NCI-H1694 treated with DMSO at 0.1 percent for 48 hours (cell line): ENCODE results near the gene FNDC11.

Source experiments
- DNase-seq: peaks from one replicate; lab custom pipeline; 2025; lab: John Stamatoyannopoulos, UW

FNDC11 gene

DNA sequence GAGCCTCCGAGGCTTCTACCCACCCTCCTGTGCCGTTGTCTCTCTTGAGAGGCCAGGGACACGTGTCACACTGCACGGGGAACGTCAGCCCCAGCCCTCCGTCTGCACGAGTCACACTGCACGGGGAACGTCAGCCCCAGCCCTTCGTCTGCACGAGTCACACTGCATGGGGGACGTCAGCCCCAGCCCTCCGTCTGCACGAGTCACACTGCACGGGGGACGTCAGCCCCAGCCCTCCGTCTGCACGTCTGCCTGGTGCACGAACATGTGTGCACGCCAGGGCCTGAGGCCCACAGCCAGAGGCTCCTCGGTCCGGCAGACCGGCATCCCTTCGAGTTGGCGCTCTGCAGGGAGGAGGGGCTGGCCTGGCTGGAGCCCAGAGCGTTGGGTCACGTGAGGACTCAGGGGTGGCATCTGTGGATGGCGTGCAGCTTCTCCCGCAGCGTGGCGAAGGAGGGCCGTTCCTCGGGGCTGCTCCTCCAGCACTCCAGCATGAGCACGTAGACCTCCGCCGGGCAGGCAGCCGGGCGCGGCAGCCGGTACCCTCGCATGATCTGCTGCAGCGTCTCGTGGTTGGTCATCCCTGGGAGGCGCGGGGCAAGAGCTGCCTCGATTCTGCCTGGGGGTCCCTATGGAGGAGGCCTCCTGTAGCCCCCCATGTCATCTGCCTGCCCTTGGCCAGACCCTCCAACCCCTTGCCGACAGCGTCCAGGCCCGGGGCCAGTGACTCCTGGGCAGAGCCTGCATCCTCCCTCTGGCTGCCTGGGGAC, 13.4 kb upstream of the FNDC11 start:
- no peak for DNase-seq

DNA sequence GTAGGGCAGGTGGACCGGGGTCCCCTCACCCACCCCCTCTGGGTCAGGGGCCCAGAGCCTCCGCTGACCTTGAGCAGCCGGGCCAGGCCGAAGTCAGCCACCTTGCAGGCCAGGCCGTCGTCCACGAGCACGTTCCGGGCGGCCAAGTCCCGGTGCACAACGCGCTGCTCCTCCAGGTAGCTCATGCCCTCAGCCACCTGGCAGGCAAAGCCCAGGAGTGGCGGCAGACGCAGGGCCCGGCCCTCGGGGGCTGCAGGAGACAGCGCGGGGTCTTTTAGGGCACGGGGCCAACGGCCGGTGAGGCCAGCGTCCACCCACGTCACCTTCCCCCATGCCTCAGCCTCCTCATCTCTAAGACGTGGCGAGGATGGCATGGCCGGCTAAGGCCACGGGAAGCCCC, 12.6 kb upstream of the FNDC11 start:
- DNase-seq, result no peak

DNA sequence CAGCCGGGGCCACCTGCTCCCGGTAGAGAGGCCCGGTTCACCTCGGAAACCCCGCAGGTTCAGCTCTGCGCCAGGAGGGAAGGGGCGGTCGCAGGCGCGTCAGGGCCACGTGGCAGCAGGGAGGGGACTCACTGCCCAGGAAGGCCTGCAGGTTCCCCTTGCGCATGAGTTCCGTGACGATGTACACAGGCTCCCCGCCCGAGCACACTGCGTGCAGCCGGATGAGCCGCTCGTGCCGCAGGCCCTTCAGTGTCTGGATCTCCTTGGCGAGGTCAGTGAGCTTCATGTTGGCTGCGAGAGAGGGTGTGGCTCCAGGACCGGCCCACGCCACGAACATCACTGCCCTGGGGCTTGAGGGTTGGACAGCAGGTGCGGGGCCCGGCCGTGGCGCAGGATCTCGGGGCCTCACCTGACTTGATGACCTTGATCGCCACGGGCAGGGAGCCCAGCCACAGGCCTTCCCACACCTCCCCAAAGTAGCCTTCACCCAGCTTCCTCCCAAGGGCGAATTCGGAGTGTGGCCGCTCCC, 11.9 kb upstream of the FNDC11 start:
- DNase-seq, result no peak

DNA sequence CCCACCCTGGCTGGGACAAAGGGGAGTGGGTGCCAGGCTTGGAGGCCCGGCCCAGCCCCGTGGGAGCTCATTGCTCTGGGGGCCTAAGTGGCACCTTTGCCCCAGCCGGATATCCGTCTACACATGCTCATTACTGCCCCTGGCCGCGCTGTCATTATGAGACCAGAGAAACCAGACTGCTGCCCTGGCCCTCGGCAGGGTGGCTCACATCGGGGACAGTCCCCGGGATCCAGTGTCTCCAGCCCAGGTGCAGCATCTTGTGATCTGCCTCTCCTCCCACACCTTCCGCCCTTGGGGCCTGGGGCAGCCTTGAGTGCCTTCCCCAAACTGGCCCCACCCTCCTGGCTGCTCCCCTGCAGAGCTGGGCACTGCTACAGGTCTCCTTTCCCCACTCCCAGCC, 11.3 kb upstream of the FNDC11 start:
- no peak for DNase-seq

DNA sequence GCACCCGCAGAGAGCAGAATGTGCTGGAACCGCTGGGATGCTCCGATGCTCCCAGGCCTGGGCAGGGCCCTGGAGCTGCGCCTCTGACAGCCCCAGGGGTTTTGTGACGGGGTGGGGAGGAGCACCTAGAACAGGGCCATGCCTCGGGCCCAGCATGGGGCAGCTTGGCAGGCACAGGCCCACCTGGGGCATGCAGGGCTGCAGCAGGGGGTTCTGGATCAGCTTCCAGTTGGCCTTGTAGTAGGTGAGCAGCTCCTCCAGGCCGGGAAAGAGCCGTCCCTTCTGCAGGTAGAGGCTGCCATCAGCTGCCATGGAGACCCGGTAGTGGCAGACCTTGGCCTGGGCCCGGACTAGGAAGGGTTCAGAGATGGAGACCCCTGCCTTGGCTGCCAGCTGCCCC, 10.8 kb upstream of the FNDC11 start:
- DNase-seq, result no peak

DNA sequence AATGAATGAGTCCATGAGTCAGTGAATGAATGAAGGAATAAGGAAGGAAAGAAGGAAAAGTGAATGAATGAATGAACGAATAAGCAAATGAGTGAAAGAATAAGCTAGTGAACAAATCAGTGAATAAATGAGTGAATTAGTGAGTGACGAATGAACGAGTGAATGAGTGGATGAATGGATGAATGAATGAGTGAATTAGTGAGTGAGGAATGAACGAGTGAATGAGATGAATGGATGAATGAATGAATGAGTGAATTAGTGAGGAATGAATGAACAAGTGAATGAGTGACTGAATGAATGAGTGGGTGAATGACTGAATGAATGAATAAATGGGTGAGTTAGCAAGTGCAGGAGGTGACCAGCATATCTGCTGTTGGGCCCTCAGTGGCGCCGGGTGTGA, 10.2 kb upstream of the FNDC11 start:
- DNase-seq, result no peak

DNA sequence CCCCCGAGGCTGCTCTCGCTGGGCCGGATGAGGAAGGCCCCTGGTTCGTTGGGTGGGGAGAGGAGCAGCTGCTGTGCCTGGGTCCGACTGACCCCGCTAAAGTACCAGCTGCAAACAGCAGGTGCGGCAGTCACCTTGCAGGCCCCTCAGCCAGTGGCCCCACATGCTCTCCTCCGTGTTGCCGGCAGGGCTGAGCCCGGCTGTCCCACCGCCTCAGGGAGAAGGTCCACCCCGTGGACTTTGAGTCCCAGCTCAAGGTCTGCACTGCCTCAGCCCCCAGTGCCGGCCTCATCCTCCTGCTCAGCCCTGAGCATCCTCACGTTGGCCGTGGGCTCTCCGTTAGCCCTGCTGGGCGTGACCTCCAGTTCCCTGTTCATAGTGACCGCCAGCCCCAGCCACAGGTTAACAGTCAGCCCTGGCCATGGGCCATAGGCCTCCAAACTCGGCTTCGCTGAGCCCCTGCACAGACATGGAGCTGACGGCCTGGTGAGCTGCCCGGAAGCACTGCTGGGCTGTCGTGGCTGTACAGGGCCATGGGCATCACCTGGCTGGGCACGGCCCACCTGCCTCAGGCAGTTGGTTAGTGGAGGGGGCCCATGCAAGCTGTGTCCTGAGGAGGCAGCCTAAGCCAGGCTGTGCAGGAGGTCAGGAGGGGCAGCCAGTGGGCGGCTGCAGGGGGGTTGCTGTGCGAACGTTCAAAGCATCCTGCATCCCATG, 9.6 kb upstream of the FNDC11 start:
- no peak for DNase-seq

DNA sequence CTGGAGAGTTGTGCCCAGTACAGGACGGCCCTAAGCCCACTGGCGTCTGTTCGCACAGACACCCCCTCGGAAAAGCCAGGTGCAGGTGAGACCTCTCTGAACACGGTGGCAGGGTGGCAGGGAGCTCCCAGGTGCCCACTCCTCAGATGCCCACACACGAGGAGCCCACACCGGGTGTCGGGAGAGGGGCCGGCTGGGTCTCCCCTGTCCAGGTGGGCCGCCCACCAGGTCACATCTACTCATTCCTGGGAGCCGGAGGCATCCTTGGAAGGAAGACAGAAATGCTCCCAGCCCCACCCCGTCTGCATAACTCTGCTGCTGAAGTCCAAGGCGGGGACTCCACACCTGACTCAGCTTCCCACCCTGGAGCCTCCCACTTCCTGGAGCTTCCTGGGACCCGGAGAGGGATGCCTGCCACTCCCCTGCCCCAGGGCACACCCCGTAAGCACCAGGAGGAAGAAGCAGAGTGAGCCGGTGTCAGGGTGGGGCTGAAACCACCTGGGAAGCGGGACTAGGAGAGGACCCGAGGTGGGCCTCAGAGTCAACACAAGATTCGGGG, 8.9 kb upstream of the FNDC11 start:
- no peak for DNase-seq

DNA sequence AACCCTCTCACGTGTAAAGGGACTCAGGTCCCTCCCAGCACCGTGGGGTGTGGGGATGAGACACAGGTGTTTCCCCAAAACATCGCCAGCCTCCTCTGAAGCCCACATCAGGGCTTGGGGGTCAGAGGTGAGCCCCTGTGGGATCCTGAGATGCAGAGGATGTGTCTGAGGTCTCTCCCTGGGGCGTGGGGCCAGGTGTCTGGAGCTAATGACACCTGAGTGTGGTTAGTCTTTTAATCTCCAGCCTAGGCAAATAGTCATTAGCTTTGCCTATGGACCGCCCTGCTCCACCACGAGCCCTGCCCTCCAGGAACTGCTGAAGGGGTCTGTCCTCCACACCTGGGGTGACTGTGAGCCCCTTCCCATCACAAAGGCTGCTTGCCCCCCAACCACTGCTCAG, 8.1 kb upstream of the FNDC11 start:
- no peak for DNase-seq

DNA sequence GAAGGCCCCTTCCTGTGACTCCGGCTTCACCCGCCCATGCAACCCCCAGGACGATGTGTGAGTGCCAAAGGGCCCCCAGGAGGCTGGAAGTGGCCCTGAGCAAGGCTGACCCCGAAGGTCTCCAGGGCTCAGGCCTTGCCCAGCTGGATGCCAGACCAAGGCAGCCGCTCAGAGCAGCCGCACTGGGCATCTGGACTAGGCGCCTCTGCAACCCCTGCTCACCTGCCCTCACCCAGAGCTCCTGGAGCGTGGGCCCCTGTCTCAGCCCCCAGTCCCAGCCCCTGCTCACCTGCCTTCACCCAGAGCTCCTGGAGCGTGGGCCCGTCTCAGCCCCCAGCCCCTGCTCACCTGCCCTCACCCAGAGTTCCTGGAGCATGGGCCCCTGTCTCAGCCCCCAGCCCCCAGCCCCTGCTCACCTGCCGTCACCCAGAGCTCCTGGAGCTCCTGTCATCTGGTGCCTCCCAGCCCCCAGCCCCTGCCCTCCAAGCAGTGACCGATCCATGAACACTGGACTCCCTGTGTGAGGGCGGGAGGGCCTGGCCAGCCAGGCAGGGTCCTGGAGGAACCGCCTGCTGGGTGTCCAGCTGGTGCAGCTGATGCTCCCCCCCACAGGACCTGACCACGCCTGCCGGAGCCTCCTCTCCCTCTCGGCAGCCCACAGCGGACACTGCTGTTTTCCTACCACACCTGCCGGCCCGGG, 7.6 kb upstream of the FNDC11 start:
- DNase-seq, result no peak

DNA sequence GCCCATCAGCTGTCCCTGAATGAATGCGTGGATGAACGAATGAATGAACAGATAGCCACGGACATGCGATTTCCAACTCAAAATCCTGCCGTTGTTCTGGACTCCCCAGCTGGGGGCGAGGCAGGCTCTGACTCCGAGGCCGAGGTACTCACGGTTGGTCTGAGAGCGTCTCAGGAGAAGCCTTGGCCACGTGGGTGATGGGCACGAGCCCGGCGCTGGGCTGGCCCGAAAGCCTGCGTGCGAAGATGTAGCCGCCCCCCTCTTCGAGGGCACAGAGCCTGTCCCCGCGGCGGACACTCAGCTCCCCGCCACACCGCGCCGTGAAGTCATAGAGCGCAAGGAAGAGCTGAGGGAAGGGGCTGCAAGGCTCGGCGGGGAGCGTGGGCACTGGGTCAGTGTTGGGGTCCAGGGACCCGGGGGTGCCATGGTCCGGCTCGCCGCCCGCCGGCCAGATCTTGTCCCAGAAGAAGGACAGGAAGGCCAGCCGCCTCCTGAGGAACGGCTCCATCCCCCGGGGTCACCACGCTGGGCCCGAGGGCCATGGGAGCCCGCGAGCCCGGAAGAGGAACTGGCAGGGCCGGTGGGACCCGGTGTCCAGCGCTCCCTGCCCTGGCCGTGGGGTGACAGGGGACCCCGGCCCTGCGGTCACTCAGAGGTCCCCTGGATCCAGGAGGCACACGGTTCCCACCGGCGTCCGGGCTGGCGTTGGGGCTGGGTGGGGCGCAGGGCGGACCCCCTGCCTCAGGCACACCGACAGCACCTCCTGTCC, 6.8 kb upstream of the FNDC11 start:
- DNase-seq, result no peak

DNA sequence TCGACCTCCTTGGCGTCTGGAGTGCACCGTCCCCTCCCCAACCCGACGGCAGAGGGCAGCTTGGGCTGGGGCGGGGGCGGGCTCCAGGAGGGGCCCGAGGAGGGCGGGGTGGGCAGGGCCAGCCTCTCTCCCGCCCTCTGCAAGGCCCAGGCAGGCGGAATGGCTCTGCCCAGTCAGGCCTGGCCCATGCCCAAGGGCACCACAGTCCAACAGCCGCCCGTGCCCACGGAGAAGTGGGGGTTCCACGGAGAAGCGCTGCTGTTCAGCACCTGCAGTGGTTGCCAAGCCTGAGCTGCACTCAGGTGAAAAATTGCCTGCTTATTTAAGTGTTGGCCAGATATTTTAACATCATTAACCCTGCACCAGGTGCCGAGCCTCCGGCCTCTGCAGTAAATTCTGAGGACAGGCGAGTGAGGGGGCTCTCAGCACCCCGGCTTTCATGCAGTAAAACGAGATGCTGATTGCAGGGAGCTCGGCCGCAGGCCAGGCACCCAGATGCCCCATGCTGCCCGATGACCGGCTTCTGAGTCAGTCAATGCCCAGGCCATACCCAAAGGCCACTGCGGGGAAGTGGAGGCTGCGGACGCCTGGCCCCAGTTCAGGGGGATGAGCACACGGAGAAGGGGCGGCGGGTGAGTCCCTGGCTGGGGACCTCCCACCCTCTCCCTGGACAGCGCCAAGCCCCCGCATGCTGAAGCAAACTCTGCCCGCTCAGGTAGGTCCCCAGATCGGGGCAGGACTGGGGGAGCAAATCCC, 6.1 kb upstream of the FNDC11 start, which contains the start of gene SRMS:
TSS of gene SRMS (minus strand) at position 25 of the 756 bp plus-strand sequence. CDS start 286 bp downstream, outside the sequence.
- no peak for DNase-seq

DNA sequence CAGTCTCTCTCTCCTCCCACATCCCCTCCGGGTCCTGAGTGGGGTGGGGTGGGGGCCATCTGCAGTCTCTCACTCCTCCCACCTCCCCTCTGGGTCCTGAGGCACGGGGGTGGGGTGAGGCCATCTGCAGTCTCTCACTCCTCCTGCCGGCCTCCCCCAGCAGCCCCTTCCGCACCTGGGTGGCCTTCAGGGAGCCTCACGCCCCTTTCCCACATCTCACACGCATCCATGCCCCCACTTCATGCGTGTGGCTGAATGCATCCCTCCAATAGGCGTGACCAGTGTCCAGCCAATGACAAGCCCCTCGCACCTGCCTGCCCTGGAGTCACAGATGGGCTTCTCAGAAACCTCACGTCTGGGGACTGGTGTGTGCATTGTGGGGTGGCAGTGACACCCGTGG, 5.4 kb upstream of the FNDC11 start:
- DNase-seq, result no peak

DNA sequence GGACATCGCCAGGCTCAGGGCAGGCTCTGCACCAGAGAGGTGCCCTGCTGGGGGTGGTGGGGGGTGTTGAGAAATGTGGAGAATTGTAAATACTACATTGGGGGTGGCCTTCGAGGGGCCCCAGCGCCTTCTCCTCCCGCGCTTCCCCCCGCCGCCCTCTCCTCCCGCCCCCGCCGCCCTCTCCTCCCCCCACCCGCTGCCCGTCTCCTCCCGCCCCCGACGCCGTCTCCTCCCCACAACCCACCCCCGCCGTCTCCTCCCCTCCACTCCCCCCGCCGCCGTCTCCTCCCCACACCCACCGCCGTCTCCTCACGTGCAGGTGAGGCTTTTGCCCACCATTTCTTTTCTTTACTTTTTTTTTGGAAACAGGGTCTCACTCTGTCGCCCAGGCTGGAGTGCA, 4.9 kb upstream of the FNDC11 start:
- DNase-seq, result no peak

DNA sequence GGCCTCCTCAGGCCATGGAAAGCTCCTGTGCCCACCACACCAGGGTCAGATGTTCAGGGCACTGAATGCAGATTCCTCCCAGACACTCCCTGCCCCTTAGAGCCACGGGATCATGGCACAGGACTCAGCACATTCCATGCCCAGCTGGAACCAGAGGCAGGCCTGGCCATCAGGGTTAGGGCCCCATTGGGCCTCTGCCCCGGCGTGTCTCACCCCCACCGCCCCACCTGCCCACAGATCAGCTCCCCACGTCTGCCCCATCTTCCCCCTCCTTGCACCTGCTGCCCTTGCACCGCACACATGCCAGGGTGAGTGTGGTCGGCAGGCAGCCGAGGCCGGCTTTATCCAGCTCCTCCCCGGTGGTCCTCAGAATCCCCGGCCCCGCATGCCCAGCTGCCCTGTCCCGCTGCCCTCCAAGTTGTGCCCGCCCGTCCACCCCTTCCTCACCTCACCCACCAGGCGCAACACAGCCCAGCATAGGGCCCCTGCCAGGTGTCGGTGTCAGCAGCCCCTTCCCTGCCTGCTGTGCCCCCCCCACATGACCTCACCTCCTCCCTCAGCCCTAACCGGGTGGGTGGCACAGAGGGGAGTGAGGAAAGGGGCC, 4.2 kb upstream of the FNDC11 start:
- DNase-seq, result no peak

DNA sequence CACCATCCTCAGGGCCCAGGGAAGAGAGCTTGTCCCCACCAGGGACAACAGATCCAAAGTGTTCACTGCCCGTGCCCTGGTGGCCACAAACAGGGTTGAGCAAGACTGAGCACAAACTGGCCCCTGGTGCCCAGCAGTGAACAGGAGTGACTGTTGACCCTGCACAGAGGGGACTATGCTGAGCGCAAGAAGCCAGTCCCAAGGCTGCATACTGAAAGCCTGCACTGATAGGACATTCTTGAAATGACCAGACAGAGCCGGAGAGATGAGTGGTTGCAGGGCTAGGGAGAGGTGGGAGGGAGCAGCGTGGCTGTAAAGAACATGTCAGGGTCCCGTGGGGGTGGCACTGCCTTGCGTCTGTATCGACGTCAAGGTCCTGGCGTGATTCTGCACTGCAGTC, 2.9 kb upstream of the FNDC11 start:
- no peak for DNase-seq

DNA sequence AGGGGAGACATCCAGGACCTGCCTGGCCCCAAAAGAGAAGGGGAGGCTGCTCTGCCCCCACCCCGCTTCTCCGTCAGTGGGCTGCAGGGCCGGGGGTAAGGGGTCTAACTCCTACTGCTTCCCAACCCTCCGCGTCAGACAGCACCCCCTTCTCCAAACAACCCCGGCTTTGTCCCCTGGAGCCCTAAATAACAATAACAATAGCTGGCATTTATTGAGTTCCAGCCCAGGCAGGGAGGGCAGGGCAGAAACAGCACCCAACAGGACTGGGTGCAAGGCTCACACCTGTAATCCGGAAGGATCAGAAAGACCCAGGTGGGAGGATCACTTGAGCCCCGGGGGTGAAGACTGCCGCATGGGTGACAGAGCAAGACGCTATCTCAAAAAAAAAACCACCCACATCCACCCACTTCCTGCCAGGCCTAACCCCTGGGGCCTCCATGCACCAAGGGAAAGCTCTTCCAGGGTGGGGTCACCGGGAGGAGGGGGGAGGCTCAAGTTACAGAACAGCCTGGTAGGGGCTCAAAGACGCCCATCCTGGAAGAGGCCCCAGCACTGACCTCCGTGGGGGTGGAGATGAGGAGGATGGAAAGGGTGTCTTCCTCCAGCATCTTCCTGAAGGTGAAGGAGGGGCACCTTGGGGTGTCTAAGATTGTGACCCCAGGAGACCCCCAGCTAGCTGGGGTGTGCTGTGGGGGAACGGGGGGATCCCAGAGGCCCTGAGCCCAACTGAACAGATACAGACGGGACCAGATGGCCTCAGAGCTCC, 1.3 kb upstream of the FNDC11 start:
- DNase-seq, result no peak

DNA sequence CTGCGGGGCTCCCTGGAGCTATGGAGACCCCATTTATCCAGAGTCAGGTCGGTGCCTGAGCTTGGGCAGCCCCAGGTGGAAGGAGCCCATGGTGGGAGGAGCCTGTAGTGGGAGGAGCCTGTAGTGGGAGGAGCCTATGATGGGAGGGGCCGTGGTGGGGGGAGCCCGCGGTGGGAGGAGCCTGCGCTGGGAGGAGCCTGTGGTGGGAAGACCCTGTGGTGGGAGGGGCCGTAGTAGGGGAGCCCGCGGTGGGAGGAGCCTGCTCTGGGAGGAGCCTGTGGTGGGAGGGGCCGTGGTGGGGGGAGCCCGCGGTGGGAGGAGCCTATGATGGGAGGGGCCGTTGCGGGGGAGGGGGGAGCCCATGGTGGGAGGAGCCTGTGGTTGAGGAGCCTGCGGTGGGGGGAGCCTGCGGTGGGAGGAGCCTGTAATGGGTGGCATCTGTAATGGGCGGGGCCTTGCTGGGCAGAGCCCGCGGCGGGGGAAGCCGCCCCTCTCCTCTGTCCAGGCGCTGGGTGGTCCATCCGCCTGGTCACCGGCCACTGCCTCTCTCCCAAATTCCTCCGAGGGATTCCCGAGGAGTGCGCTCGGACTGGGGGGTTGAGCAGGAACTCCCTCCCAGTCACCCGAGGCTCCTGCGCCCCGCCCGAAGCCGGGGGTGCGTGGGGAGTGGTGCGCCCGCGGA, 567 bp upstream of the FNDC11 start:
- DNase-seq, result no peak
